ENCODE results near the gene STK11IP. TPM values are rescaled to one million over a fixed set of nuclear protein-coding genes. Genes with fewer than 3 reads are reported as not detected.

STK11IP gene
- total and polyA plus RNA-seq, 2 of the 13 experiments (the other 11 are each of a cell fraction or from before 2014, with no cell fraction given) = 12.8 to 24.0 TPM

DNA sequence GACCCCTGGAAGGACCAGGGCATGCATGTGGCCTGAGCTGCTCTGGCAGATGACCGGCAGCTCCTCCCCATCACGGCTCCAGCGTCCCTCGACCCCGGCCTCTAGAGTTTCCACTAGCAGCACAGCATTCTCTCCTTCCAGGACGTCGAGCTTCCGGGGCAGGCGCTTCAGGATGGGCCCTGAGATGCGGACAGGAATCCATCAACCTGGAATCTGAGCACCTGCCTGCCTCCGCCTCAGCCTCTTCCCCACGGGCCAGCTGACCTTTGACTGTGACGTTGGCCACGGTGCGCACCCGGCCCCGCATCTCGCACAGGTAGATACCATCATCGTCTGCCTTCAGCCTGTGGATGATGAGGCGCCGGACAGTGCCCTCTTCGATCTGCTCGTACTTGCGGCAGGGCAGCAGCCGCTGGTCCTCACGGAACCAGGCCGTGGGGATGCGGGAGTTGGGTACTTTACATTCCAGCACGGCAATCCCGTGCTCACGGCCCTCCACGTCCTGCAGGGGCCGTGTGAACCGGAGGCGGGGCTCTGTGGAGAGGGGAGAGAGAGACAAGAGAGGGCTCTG, 29.8 kb upstream of the STK11IP start (continued):
- TF ChIP-seq, protein P1, sequence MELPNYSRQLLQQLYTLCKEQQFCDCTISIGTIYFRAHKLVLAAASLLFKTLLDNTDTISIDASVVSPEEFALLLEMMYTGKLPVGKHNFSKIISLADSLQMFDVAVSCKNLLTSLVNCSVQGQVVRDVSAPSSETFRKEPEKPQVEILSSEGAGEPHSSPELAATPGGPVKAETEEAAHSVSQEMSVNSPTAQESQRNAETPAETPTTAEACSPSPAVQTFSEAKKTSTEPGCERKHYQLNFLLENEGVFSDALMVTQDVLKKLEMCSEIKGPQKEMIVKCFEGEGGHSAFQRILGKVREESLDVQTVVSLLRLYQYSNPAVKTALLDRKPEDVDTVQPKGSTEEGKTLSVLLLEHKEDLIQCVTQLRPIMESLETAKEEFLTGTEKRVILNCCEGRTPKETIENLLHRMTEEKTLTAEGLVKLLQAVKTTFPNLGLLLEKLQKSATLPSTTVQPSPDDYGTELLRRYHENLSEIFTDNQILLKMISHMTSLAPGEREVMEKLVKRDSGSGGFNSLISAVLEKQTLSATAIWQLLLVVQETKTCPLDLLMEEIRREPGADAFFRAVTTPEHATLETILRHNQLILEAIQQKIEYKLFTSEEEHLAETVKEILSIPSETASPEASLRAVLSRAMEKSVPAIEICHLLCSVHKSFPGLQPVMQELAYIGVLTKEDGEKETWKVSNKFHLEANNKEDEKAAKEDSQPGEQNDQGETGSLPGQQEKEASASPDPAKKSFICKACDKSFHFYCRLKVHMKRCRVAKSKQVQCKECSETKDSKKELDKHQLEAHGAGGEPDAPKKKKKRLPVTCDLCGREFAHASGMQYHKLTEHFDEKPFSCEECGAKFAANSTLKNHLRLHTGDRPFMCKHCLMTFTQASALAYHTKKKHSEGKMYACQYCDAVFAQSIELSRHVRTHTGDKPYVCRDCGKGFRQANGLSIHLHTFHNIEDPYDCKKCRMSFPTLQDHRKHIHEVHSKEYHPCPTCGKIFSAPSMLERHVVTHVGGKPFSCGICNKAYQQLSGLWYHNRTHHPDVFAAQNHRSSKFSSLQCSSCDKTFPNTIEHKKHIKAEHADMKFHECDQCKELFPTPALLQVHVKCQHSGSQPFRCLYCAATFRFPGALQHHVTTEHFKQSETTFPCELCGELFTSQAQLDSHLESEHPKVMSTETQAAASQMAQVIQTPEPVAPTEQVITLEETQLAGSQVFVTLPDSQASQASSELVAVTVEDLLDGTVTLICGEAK (IDR thresholded peaks at IDR 0.05) = no peak
- TF ChIP-seq, protein P1 (CRISPR knock-in tag; IDR thresholded peaks at IDR 0.05) = peak; percentile 40; the same call in 1 of the 2 replicates
- no peak for TF ChIP-seq STAG1 (CRISPR knock-in tag; IDR thresholded peaks at IDR 0.05)
- TF ChIP-seq ZNF678 (CRISPR knock-in tag; IDR thresholded peaks at IDR 0.05) = no peak
- TF ChIP-seq ARNTL (CRISPR knock-in tag; IDR thresholded peaks at IDR 0.05) = no peak
- no peak for TF ChIP-seq ZNF317 (CRISPR knock-in tag; IDR thresholded peaks at IDR 0.05)
- no peak for TF ChIP-seq ZNF263 (CRISPR knock-in tag; IDR thresholded peaks at IDR 0.05)
- 0 out of 2 replicates have a peak, but pooled peaks have one; percentile 62 for TF ChIP-seq ARHGAP35 (CRISPR knock-in tag; IDR thresholded peaks at IDR 0.05; ENCODE audit: borderline replicate concordance)
- no peak for TF ChIP-seq HNRNPUL1 (IDR thresholded peaks at IDR 0.05; ENCODE audit: low read depth, low read length)
- no peak for TF ChIP-seq ZC3H4 (CRISPR knock-in tag; IDR thresholded peaks at IDR 0.05; ENCODE audit: borderline replicate concordance)
- no peak for TF ChIP-seq ZFP36L1 (CRISPR knock-in tag; IDR thresholded peaks at IDR 0.05)
- TF ChIP-seq KMT2A (CRISPR knock-in tag; IDR thresholded peaks at IDR 0.05) = no peak
- peak; percentile 94 for TF ChIP-seq PAF1 (CRISPR knock-in tag; IDR thresholded peaks at IDR 0.05)
- no peak for TF ChIP-seq NR2C2 (CRISPR knock-in tag; IDR thresholded peaks at IDR 0.05; ENCODE audit: borderline replicate concordance)
- TF ChIP-seq KLF11 (CRISPR knock-in tag; IDR thresholded peaks at IDR 0.05) = no peak
- TF ChIP-seq ZNF589 (CRISPR knock-in tag; conservative IDR thresholded peaks at IDR 0.05) = peak; percentile 64; the same call in 1 of the 2 replicates
- TF ChIP-seq ZZZ3 (CRISPR knock-in tag; IDR thresholded peaks at IDR 0.05; ENCODE audit: borderline replicate concordance) = no peak
- TF ChIP-seq ZNF850 (CRISPR knock-in tag; conservative IDR thresholded peaks at IDR 0.05) = no peak
- TF ChIP-seq, protein P2, sequence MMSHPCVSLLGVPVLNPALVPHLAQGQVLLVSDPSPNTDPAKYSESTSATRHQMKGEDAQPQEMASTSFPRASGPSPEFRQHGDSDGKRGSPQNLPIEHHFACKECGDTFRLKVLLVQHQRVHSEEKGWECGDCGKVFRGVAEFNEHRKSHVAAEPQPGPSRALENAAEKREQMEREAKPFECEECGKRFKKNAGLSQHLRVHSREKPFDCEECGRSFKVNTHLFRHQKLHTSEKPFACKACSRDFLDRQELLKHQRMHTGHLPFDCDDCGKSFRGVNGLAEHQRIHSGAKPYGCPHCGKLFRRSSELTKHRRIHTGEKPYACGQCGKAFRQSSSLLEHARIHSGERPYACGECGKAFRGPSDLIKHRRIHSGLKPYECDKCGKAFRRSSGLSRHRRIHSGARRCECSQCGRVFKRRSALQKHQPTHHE (CRISPR knock-in tag; IDR thresholded peaks at IDR 0.05; ENCODE audit: borderline replicate concordance) = no peak
- no peak for TF ChIP-seq KDM5B (CRISPR knock-in tag; IDR thresholded peaks at IDR 0.05; ENCODE audit: borderline replicate concordance)
- peak; percentile 55; the same call in 1 of the 2 replicates for TF ChIP-seq ZFX (CRISPR knock-in tag; IDR thresholded peaks at IDR 0.05; ENCODE audit: low read depth)
- no peak for TF ChIP-seq PHF20 (CRISPR knock-in tag; IDR thresholded peaks at IDR 0.05)

All from HepG2 (cell line).